ENCODE results near the gene BROX.
"Not testable (repeated sequence)": the region's sequence is repeated elsewhere in the genome, so short reads cannot be mapped to it uniquely, and the experiment has no call there.

The BROX gene

DNA sequence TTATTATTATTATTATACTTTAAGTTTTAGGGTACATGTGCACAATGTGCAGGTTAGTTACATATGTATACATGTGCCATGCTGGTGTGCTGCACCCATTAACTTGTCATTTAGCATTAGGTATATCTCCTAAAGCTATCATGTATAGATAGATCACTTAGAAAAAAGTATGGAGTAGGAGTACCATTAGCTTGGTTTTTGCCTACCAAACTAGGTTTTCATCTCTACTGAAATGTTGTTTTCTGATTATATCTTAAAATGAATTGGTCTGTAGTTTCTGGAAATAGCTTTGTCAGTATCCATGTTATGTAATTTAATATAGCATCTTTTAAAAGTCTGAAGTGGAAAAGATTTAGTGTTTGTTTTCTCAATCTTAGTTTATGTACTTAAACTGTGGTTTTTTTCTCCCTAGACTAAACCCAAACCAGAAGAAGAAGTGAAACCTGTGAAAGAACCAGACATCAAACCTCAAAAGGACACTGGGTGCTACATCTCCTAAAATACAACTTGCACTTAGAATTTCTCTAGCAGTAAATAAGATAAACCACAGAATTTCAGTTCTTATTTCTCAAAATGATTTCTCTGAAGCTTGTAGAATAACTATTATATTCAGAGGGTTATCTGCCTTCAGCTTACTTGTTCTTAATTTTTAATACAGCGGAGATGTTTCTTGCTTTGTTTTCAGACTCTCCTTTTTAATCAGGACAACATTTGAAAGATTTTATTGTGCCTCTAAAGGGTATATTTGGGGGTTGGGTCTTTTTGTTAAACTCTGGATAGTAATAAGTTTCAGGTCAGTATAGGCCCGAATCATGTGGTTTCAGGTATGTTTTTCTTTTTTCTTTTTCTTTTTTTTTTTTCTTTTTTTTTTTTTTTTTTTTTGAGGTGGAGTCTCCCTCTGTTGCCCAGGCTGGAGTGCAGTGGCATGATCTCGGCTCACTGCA lies 20.1 kb downstream of the BROX start:
- no peak for DNase-seq

DNA sequence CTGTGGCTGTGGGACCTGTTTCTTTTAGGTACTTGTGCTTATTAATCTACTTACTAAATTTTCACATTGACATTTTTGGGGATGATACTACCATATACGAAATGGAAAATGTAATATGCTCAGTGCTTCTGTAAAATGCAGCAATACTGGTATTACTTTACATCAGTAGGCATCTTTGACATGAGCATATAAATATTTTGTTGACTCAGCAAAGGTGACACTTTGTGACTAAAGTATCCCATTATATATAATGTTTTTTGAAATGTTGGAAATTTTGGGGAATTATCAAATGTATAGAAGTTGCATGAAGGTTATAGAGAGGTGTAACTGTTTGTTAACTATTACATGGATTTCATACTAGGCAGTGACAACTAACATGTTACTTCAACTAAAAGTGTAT lies 22.4 kb downstream of the BROX start:
- no peak for DNase-seq

DNA sequence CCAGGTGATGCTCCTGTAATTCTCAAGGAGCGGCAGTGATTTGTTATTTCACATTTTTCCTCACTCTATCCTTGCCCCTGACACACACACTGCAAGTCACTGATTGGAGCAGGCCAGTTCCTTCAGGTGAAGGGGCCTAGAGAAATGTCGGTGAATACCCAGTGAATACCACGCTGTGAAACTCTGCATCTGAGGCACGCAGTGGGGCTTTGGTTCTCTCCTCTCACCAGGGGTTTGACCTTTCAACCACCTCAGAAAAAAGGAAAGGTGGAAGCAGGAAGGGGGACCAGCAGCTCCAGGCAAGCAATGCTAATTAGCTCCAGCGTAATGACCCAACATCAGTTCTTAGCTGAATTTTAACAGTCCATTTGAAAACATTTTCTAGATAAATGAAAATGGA lies 24.1 kb downstream of the BROX start:
- DNase-seq = no peak

DNA sequence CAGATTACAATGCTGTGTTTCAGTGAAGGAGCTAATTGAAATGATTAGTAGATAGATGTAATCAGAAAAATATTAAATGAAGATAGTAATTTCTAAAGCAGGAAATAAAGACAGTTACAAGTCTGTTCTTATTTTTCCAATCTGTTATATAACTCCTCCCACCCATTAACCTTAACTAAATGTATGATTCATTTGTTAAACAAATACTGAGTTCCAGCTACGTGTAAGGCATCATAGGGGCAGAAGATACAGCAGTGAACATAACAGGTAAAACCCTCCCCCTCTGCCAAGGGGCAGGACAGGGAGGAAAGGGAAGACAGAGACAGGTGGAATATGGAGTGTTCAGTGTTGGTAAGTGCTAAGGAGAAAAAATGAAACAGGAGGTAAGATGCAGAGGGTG lies 24.6 kb downstream of the BROX start, which contains the start of gene FAM177B:
FAM177B (plus strand) TSS at position 231 of the 400 bp plus-strand sequence. CDS start 9,344 bp downstream, outside the sequence.
- no peak for DNase-seq

DNA sequence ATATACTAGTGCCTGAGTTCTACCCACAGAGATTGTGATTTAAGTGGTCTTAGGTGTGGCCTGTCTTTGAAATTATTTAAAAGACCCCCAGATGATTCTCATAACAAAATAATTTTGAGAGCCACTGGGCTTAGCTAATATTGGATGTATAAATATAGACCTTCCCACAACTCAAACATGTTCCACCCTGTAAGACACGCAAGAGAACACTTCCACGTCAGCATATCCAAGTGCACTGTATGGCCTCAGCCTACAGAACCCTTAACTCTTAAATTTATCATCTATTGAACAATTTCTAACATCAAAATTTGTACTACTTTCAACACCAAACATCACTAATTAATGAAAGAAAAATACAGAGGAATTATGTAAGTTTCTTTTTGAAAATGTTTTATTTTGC lies 27.1 kb downstream of the BROX start:
- DNase-seq = no peak

DNA sequence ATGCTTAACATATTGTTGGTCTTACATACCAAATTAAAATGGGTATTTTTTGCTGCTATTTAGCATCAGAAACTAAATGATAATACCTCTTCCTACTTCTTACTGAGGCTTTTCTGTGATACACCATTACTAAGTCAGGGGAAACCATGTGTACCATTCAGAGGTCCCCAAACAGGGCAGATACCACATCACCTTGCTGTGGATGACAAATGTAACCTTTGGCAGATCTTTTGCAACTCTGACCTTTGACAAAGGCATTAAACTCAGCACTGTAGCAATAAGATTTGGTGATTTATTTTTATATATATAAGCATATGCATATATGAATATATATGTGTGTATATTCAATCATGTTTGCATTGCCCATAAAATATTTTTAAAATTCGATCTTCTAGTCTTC lies 27.6 kb downstream of the BROX start:
- no peak for DNase-seq

DNA sequence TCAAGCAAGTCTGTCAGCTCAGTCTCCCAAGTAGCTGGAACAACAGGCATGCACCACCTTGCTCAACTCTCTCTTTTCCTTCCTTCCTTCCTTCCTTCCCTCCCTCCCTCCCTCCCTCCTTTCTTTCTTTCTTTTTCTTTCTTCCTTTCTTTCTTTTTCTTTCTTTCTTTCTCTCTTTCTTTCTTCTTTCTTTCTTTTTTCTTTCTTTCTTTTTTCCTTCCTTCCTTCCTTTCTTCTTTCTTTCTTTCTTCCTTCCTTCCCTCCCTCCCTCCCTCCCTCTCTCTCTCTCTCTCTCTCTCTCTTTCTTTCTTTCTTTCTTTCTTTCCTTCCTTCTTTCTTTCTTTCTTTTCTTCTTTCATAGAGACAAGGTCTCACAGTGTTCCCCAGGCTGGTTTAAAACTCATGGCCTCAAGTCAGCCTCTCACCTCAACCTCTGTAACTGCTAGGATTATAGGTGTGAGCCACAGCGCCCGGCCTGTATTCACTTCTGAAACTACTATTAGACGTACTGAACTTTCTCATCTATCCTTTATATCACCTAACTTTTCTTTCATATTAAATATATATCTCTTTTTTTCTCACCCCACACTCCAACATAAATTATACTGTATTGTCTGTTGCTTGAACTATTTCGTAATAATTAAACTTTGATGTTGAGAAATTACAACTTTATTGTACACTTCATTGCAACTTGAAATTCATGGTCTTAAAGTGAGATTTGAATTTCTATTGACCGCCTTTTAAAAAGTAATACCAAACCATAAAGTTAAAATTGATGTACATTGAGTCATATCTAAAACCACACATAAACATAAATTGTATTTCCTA lies 29.5 kb downstream of the BROX start:
- DNase-seq = not testable (repeated sequence)

DNA sequence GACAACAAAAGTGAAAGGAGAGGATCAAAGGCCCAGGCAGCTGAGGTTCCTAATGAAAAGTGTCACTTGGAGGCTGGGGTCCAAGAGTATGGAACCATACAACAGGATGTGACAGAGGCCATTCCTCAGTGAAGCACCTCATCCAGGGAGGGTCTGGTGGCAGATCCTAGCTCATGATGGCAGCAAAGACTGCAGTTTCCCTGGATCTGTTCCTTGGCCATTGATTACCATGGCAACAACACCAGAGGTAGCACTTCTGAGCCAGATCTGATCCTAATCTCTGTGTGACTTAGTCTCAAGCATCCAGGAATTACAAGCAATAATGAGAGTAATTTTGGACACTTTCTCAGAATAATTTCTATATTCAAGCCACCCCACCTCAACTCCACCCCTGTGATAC lies 37.6 kb downstream of the BROX start:
- DNase-seq = no peak

DNA sequence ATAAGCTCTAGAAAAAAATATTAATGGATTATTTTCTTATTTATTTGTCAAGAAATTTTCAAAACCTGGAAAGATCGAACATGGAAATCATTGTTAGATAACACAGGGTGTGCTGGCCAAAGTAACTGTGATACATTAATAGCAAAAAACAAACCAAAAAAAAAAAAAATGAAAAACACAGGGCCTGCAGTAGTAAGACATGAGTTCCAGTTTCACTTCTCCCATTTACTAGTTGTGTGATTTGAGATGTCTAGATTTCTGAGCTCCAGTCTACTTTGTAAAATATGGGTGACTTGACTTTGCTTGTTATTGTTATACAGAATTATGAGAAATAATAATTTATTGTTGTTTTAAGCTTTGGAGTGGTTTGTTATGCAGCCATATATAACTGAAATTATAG lies 38.3 kb downstream of the BROX start:
- DNase-seq = no peak

DNA sequence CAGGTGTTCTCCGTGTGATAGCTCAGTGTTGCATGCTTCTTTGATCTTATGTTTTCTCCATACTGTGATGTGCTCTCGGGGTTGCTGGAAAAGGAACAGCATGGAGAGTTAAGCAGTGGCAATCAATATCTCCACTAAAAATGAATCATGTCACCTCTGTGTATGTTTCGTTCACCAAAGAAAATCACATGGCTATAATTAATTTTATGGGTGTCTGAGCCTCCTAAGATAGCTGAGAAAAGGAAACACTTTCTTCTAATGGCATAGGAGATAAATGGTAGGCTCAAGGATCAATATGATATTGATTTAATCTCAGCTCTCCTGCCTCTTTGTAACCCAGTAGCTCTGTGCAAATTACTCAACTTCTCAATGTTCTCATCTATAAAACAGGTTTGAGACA lies 38.9 kb downstream of the BROX start:
- no peak for DNase-seq

DNA sequence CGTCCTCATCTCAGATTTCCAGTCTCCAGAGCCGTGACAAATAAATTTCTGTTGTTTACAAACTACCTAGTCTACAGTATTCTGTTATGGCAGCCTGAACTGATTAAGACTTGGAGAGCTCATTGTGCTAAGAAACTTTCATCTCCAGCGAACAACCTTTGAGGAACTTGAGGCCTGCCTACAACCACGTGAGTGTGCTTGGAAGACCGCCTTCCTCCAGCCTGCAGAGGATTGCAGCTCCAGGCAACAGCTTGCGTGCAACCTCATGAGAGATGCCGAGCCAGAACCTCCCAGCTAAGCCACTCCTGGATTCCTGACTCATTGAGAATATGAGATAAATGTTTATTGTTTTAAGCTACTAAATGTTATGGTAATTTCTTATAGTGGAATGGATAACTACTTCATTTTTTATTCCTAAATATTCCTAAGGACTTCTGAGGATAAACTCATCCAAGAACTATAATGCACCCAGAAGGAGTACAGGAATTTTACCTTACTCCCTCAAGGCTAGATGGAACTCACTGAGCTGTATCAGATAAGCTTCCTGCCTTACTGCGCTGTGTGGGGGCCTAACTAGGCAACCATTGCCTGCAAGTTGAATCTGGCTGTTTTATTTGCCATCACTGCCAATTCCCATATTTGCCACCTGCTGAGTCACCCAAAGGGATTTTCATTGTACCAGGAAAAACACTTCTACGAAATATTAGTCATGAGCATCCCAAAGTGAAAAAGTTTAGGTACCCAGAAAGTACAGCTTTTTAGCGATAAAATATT lies 42.2 kb downstream of the BROX start:
- no peak for DNase-seq

DNA sequence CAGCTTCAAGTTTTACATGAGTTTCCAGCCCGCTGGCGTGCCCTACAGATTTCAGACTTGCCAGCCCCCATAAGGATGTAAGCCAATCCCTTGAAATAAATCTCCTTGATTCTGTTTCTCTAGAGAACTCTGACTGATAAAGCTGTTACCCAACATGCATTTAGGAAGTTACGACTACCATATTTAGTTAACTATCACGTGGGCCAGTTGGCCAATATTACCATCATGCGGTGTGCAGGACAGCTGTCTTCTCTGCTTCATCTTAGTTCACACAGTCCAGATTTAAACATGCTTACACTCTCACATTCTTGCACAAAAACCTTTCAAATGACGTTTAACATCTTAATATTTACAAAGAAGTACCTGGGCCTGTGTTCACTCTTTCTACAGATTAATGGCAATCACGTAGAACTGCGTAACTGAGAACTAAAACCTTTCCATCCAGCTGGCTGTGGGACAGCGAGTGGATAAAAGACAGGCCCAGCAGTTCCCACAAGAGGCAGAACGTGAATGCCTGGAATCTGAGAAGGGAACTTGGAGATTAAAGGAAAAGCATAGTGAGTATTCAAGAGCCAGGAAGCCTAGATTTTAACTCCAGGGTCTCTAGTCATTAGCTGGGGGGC lies 45.4 kb downstream of the BROX start:
- no peak for DNase-seq

DNA sequence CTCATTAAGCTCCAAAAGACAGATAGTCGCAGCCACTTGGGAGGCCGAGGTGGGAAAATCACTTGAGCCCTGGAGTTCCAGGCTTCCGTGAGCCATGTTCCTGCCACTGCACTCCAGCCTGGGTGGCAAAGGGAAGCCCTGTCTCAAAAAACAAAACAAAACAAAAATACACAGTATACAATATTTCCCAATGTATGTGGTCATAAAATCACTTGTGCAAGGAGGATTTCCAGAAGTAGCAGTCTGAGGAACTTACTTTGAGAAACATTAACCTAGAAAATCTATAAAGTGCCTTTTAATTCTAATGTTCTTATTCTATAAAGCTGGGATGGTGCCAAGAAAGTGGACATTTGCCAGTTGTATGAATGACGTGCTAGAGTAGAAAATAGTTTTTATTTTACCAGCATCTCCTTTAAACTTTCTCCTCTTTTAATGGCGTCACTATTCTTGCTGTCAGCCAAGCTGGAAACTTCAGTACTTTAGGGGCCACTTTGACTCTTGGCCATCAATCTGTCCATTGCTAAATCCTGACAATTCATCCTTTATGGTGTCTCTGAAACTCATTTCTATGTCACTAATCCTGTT lies 47.2 kb downstream of the BROX start:
- no peak for DNase-seq

DNA sequence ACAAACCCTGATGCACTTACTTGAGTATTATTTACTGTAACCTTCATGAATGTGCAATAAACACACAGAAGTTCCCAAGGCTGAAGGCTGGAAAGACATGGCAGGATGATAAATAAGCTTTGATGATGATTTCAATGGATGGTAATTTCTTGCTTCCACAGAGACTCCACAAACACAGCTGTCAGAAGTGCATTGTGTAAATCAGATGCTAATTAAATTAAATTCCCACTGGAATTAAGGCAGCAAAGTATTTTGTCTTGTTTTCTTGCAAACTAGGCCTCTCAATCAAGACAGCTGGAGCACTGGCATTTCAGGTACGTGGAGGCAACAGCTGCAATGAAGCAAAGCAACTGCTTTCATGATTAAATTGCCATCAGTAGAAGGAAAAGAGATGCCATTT lies 48.7 kb downstream of the BROX start:
- no peak for DNase-seq

DNA sequence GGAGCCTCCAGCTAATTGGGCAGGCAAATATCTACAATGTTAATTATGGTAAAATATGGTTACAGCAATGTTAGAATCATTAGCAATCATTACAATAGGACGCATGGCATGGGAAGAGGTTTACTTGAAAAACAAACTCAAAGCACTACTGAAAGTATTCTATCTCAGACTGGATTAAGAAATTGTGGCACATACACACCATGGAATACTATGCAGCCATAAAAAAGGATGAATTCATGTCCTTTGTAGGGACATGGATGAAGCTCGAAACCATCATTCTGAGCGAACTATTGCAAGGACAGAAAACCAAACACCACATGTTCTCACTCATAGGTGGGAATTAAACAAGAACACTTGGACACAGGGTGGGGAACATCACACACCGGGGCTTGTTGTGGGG lies 49.8 kb downstream of the BROX start:
- not testable (repeated sequence) for DNase-seq

DNA sequence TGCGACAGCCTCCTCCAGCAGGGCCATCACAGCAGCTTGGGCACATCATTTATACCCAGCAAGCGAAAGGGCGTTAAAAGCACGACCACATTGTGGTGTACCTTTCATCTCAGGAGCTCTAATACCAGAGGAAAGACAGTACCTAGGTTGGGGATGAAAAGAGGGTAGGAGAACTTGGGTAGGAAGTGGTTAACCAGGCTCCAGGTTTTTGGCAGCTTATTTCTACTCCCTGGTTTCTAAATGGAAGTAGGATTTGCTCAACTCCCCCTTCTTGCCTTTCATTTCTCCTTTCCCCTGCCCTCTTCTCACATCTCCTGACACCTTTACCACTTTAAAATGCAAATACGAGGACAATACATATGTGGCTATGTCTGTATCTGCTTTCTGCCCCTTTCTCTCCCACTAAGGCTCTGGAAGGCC lies 54.8 kb downstream of the BROX start:
- no peak for DNase-seq

DNA sequence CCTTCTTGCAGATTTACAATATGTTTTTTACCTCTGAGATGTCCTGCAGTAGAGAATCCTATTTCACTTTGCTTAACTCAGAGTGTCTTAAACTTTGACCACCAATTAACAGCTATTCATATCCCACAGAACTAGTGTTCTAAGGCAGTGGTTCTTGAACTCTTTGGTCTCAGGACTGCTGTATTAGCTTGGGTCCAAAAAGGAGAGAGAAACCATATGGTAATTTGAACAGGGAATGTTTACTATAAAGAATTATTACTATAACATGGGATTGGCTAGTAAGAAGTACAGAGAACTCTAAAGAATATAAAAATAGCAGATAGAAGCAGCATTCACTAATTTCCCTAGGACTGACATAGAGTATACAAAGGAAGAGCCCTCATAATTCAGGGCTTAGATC lies 56.2 kb downstream of the BROX start:
- DNase-seq = no peak

DNA sequence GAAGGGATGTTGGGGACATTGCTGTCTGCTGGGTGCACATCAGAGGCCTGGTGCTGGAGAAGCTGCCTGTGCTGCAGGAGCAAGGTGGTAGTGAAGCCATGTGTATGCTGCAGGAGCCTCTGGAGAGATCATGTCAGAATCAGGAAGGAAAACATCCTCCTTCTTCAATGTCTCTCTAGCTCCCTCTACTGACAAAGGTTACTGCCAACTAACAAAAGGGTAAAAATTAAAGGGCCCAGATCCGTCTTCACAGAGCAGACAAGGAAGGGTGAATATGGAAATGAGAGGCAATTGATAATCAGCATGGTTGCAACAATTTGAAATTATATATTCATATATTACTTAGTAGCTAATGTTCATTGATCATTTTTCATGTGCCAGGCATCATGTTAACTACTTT lies 56.8 kb downstream of the BROX start:
- DNase-seq = no peak

DNA sequence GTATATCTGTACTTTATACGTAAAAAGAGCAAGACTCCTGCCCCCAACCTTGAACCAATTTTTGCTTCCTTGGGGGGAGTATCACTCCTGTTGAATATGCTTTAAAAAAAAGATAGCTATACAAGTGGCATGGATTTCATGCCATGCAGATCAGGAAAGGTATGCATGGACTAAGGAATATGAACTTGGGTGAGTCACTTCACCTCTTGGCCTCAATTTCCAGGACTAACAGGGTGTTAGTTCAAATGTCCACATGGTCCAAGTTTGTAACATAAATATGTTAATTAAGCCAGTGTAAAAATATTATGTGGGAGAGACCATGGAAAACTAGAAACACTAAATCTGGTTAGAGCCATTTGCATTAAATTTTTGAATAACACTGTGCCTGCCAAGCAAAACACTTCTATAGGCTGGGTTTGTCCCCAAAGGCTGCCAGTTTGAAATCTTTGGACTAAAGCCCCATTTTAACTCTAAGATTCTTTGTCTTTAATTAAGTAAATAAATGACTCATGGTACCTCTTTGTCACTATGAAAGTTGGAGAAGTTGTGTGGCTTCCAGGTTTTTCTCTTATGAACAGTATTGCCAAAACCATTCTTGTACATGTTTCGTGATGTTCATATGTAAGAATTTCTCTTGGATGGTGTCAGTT lies 57.7 kb downstream of the BROX start:
- no peak for DNase-seq

DNA sequence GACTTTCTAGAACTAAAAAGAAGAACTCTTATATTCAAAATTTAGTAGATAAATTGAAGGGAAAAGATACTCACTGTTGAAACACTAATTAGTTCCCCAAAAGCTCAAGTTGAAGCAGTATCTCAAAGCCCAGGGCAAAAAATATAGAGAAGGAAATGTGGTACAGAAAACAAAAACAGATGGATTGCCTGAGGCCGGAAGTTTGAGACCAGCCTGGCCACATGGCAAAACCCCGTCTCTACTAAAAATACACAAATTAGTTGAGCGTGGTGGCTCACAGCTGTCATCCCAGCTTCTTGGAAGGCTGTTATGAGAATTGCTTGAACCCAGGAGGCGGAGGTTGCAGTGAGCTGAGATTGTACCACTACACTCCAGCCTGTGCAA lies 60.6 kb downstream of the BROX start:
- DNase-seq = no peak

DNA sequence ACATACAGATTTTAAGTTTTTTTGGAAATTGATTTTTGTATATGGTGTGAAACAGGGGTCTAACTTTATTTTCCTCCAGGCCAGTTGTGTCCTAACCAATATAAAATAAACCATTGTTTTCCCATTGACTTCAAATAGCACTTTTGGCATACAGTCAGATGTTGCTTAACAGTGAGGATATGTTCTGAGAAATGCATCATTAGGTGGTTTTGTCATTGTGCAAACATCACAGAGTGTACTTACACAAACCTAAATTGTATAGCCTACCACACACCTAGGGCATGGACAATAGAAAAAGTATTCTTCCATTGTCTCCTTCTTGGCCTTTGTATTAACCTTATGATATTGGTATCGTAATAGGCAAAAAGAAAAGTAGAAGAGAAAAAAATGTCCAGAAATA lies 65.1 kb downstream of the BROX start:
- no peak for DNase-seq

DNA sequence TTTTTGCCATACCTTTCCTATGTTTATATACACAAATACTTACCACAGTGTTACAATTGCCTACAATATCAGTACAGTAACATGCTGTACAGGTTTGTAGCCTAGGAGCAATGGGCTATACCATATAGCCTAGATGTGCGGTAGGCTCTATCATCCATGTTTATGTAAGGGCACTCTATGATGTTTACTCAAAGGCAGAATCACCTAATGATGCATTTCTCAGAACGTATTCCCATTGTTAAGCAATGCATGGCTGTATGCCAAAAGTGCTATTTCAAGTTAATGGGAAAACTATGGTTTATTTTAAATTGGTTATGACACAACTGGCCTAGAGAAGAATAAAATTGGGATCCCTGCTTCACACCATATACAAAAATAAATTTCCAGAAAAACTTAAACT lies 65.6 kb downstream of the BROX start:
- no peak for DNase-seq
